Heart left ventricle (tissue), 13 donors: ENCODE data around the gene ITFG2.

Experiments
- POLR2A ChIP-seq, 2 donors: fragments of 450-650 bp; IDR thresholded peaks; one replicate each; pipeline ENCODE4 v1.6.1; 2017; ENCODE audit warnings: antibody characterized with exemption in 2 of 2, mild to moderate bottlenecking in 2 of 2, moderate library complexity in 2 of 2
- TF ChIP-seq, protein P1 (sequence below), 12 donors: fragments of 200-600 bp; sonication (generic) in 4 of 12; IDR thresholded peaks; one replicate each; pipeline versions ENCODE4 v1.5.0 to v1.8.0; 2018 to 2022; ENCODE audit warnings: antibody characterized with exemption in 12 of 12, mild to moderate bottlenecking in 5 of 12
- donor health status: ischemic (EF 13 %, LVEDD 7.1; RV severe dilation, severe dysfunction).
- donor health status: DM: no; HTN: yes; CAD: no.
- donor health status: DM: no; HTN: no; CAD: no.
- donor health status: ischemic (EF 25% LVEDD 6.9; RV normal size, moderate dysfunction).
- donor health status: ischemic (EF 25% LVEDD 5.7; RV mildly dilated, moderate dysfunction).
- donor health status: ischemic (EF 35%, LVEDD 5.7; RV mildly dilated, moderate dysfunction).
- donor health status: nonischemic (EF 11% LVEDD 7.7; RV severe dilation, severe dysfunction).
- donor health status: DM: yes; HTN: yes; CAD: no.
- donor health status: PGD.
- donor health status: ischemic (EF 29% LVEDD 5.4; RV normal size, mild dysfunction).
- donor health status: nonischemic (EF 23%, LVEDD 6.1; RV moderate dilation, normal function).

- TF ChIP-seq, protein P1, sequence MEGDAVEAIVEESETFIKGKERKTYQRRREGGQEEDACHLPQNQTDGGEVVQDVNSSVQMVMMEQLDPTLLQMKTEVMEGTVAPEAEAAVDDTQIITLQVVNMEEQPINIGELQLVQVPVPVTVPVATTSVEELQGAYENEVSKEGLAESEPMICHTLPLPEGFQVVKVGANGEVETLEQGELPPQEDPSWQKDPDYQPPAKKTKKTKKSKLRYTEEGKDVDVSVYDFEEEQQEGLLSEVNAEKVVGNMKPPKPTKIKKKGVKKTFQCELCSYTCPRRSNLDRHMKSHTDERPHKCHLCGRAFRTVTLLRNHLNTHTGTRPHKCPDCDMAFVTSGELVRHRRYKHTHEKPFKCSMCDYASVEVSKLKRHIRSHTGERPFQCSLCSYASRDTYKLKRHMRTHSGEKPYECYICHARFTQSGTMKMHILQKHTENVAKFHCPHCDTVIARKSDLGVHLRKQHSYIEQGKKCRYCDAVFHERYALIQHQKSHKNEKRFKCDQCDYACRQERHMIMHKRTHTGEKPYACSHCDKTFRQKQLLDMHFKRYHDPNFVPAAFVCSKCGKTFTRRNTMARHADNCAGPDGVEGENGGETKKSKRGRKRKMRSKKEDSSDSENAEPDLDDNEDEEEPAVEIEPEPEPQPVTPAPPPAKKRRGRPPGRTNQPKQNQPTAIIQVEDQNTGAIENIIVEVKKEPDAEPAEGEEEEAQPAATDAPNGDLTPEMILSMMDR (IDR thresholded peaks at IDR 0.05): no peak
- TF ChIP-seq POLR2A (IDR thresholded peaks at IDR 0.05): no peak
These were observed 11.0 kb downstream of the ITFG2 start for GRCh38 chr12:2823483-2823882.
